ENCODE results near the gene KCNMB1. TPM values are rescaled to one million over a fixed set of nuclear protein-coding genes. Genes with fewer than 3 reads are reported as not detected.
A peak's percentile ranks its signal among the peaks of the same experiment; 100 is the strongest.

KCNMB1 gene
- total RNA-seq, 2 experiments from 2014 or later: 0.05 TPM; not detected in 1

GRCh38 chr5:170368586-170368985 is 20.6 kb downstream of the KCNMB1 start:
- DNase-seq: no peak
- Mint-ChIP-seq H3K27me3 (ENCODE audit: low read depth) (no peaks in the 10 kb centered on the region), H3K9me3 (no peaks in the 10 kb centered on the region), H3K27ac (no peak overlapping the region), H3K36me3 (ENCODE audit: low read depth) (no peaks in the 10 kb centered on the region), H3K4me3 (no peak overlapping the region), H3K4me1 (ENCODE audit: low read depth) (no peaks in the 10 kb centered on the region)
- CTCF ChIA-PET: no interaction called here
- intact Hi-C loops (cut with micrococcal nuclease): no loop called here

- intact Hi-C loops (cut with micrococcal nuclease): no loop called here
- no peak for DNase-seq
- H3K9me3 Mint-ChIP-seq: no peaks in the 10 kb centered on the region
- no peaks in the 10 kb centered on the region for H3K4me1 Mint-ChIP-seq (ENCODE audit: low read depth)
- CTCF ChIA-PET: interaction anchor here (0.7 to 1.4 kb wide), 3 partner anchors 21 to 60 kb away, joined by 3 to 5 read pairs (median 3); no protein-coding TSS in a partner anchor
- no peak overlapping the region for H3K4me3 Mint-ChIP-seq
- no peaks in the 10 kb centered on the region for H3K36me3 Mint-ChIP-seq (ENCODE audit: low read depth)
- H3K27me3 Mint-ChIP-seq (ENCODE audit: low read depth): no peaks in the 10 kb centered on the region
- H3K27ac Mint-ChIP-seq: no peak overlapping the region
Observed at GRCh38 chr5:170366276-170366675, 22.9 kb downstream of the KCNMB1 start.

- intact Hi-C loops (cut with micrococcal nuclease): no loop called here
- no peak overlapping the region for H3K27ac Mint-ChIP-seq
- no peaks in the 10 kb centered on the region for H3K9me3 Mint-ChIP-seq
- no peaks in the 10 kb centered on the region for H3K4me1 Mint-ChIP-seq (ENCODE audit: low read depth)
- no peak overlapping the region for H3K4me3 Mint-ChIP-seq
- no peaks in the 10 kb centered on the region for H3K36me3 Mint-ChIP-seq (ENCODE audit: low read depth)
- no peaks in the 10 kb centered on the region for H3K27me3 Mint-ChIP-seq (ENCODE audit: low read depth)
- DNase-seq: no peak
- CTCF ChIA-PET: interaction anchor here (0.7 to 1.4 kb wide), 2 partner anchors 21 to 61 kb away, joined by 3 read pairs; no protein-coding TSS in a partner anchor
Observed at GRCh38 chr5:170365831-170366230, 23.3 kb downstream of the KCNMB1 start.

- Mint-ChIP-seq H3K27ac (no peak overlapping the region), H3K9me3 (no peaks in the 10 kb centered on the region), H3K27me3 (ENCODE audit: low read depth) (no peaks in the 10 kb centered on the region), H3K36me3 (ENCODE audit: low read depth) (no peaks in the 10 kb centered on the region), H3K4me3 (no peak overlapping the region), H3K4me1 (ENCODE audit: low read depth) (no peaks in the 10 kb centered on the region)
- CTCF ChIA-PET: interaction anchor here (1.1 to 1.4 kb wide), 2 partner anchors 62 to 181 kb away, joined by 3 read pairs; no protein-coding TSS in a partner anchor
- DNase-seq: no peak
- intact Hi-C loops (cut with micrococcal nuclease): no loop called here
Observed at GRCh38 chr5:170365011-170365410, 24.2 kb downstream of the KCNMB1 start.

GRCh38 chr5:170363671-170364070 is 25.5 kb downstream of the KCNMB1 start:
- H3K36me3 Mint-ChIP-seq (ENCODE audit: low read depth): no peaks in the 10 kb centered on the region
- H3K4me3 Mint-ChIP-seq: no peak overlapping the region
- H3K9me3 Mint-ChIP-seq: no peaks in the 10 kb centered on the region
- no peaks in the 10 kb centered on the region for H3K4me1 Mint-ChIP-seq (ENCODE audit: low read depth)
- DNase-seq: no peak
- no peaks in the 10 kb centered on the region for H3K27me3 Mint-ChIP-seq (ENCODE audit: low read depth)
- intact Hi-C loops (cut with micrococcal nuclease): no loop called here
- CTCF ChIA-PET: no interaction called here
- no peak overlapping the region for H3K27ac Mint-ChIP-seq

- no peak overlapping the region for H3K4me3 Mint-ChIP-seq
- CTCF ChIA-PET: no interaction called here
- intact Hi-C loops (cut with micrococcal nuclease): no loop called here
- no peak overlapping the region for H3K27ac Mint-ChIP-seq
- H3K9me3 Mint-ChIP-seq: no peaks in the 10 kb centered on the region
- no peak for DNase-seq
- H3K36me3 Mint-ChIP-seq (ENCODE audit: low read depth): no peaks in the 10 kb centered on the region
- H3K4me1 Mint-ChIP-seq (ENCODE audit: low read depth): no peaks in the 10 kb centered on the region
- no peaks in the 10 kb centered on the region for H3K27me3 Mint-ChIP-seq (ENCODE audit: low read depth)
Observed at GRCh38 chr5:170362656-170363055, 26.5 kb downstream of the KCNMB1 start.

- no peaks in the 10 kb centered on the region for H3K36me3 Mint-ChIP-seq (ENCODE audit: low read depth)
- H3K9me3 Mint-ChIP-seq: no peaks in the 10 kb centered on the region
- H3K4me3 Mint-ChIP-seq: no peak overlapping the region
- intact Hi-C loops (cut with micrococcal nuclease): no loop called here
- no peak for DNase-seq
- CTCF ChIA-PET: interaction anchor here (0.9 to 1.0 kb wide), 2 partner anchors 106 to 151 kb away, joined by 3 to 4 read pairs; no protein-coding TSS in a partner anchor
- H3K27me3 Mint-ChIP-seq (ENCODE audit: low read depth): no peaks in the 10 kb centered on the region
- H3K27ac Mint-ChIP-seq: no peak overlapping the region
- no peaks in the 10 kb centered on the region for H3K4me1 Mint-ChIP-seq (ENCODE audit: low read depth)
Observed at GRCh38 chr5:170362102-170362501, 27.1 kb downstream of the KCNMB1 start.

GRCh38 chr5:170361616-170362015 is 27.6 kb downstream of the KCNMB1 start:
- intact Hi-C loops (cut with micrococcal nuclease): no loop called here
- no peak for DNase-seq
- Mint-ChIP-seq H3K27me3 (ENCODE audit: low read depth) (no peaks in the 10 kb centered on the region), H3K27ac (no peak overlapping the region), H3K4me1 (ENCODE audit: low read depth) (no peaks in the 10 kb centered on the region), H3K9me3 (no peaks in the 10 kb centered on the region), H3K36me3 (ENCODE audit: low read depth) (no peaks in the 10 kb centered on the region), H3K4me3 (no peak overlapping the region)
- CTCF ChIA-PET: interaction anchor here (0.9 to 1.0 kb wide), 2 partner anchors 105 to 151 kb away, joined by 3 to 4 read pairs; no protein-coding TSS in a partner anchor

GRCh38 chr5:170361116-170361515 is 28.1 kb downstream of the KCNMB1 start:
- intact Hi-C loops (cut with micrococcal nuclease): no loop called here
- H3K4me3 Mint-ChIP-seq: no peak overlapping the region
- H3K27ac Mint-ChIP-seq: peak overlapping the region; percentile 35
- no peaks in the 10 kb centered on the region for H3K4me1 Mint-ChIP-seq (ENCODE audit: low read depth)
- H3K27me3 Mint-ChIP-seq (ENCODE audit: low read depth): no peaks in the 10 kb centered on the region
- H3K9me3 Mint-ChIP-seq: no peaks in the 10 kb centered on the region
- CTCF ChIA-PET: interaction anchor here (1.0 kb wide), 1 partner anchor 150 kb away, joined by 3 read pairs; no protein-coding TSS in a partner anchor
- H3K36me3 Mint-ChIP-seq (ENCODE audit: low read depth): no peaks in the 10 kb centered on the region
- no peak for DNase-seq

- Mint-ChIP-seq H3K36me3 (ENCODE audit: low read depth) (no peaks in the 10 kb centered on the region), H3K9me3 (no peaks in the 10 kb centered on the region), H3K4me3 (no peak overlapping the region), H3K4me1 (ENCODE audit: low read depth) (no peaks in the 10 kb centered on the region), H3K27ac (no peak overlapping the region), H3K27me3 (ENCODE audit: low read depth) (no peaks in the 10 kb centered on the region)
- intact Hi-C loops (cut with micrococcal nuclease): no loop called here
- DNase-seq: no peak
- CTCF ChIA-PET: no interaction called here
Observed at GRCh38 chr5:170360709-170361108, 28.5 kb downstream of the KCNMB1 start.

- H3K4me3 Mint-ChIP-seq: no peak overlapping the region
- intact Hi-C loops (cut with micrococcal nuclease): no loop called here
- no peak overlapping the region for H3K27ac Mint-ChIP-seq
Observed at GRCh38 chr5:170357955-170358444, 31.2 kb downstream of the KCNMB1 start.

GRCh38 chr5:170355601-170356098 is 33.5 kb downstream of the KCNMB1 start:
- CTCF ChIA-PET: interaction anchor here (0.8 to 1.2 kb wide), 3 partner anchors 129 to 269 kb away, joined by 3 to 4 read pairs (median 3); no protein-coding TSS in a partner anchor
- Mint-ChIP-seq H3K4me1 (ENCODE audit: low read depth) (no peaks in the 10 kb centered on the region), H3K36me3 (ENCODE audit: low read depth) (no peaks in the 10 kb centered on the region)

More at GRCh38 chr5:170357955-170358444, 31.2 kb downstream of the KCNMB1 start:
- H3K27me3 Mint-ChIP-seq (ENCODE audit: low read depth): peaks cover 4% of the 10 kb centered on the region
- no peaks in the 10 kb centered on the region for H3K36me3 Mint-ChIP-seq (ENCODE audit: low read depth)
- DNase-seq: no peak
- no peaks in the 10 kb centered on the region for H3K9me3 Mint-ChIP-seq
- H3K4me1 Mint-ChIP-seq (ENCODE audit: low read depth): no peaks in the 10 kb centered on the region
- CTCF ChIA-PET: no interaction called here

GRCh38 chr5:170353961-170354360 is 35.2 kb downstream of the KCNMB1 start:
- DNase-seq: no peak
- H3K27ac Mint-ChIP-seq: no peak overlapping the region
- no peak overlapping the region for H3K4me3 Mint-ChIP-seq
- no peaks in the 10 kb centered on the region for H3K9me3 Mint-ChIP-seq
- H3K36me3 Mint-ChIP-seq (ENCODE audit: low read depth): no peaks in the 10 kb centered on the region
- H3K27me3 Mint-ChIP-seq (ENCODE audit: low read depth): peaks cover 8% of the 10 kb centered on the region
- intact Hi-C loops (cut with micrococcal nuclease): no loop called here
- no peaks in the 10 kb centered on the region for H3K4me1 Mint-ChIP-seq (ENCODE audit: low read depth)
- CTCF ChIA-PET: interaction anchor here (1.0 kb wide), 1 partner anchor 130 kb away, joined by 3 read pairs; no protein-coding TSS in a partner anchor

More at GRCh38 chr5:170355601-170356098, 33.5 kb downstream of the KCNMB1 start:
- intact Hi-C loops (cut with micrococcal nuclease): no loop called here
- no peaks in the 10 kb centered on the region for H3K9me3 Mint-ChIP-seq
- no peak overlapping the region for H3K4me3 Mint-ChIP-seq
- no peak for DNase-seq
- H3K27ac Mint-ChIP-seq: no peak overlapping the region
- H3K27me3 Mint-ChIP-seq (ENCODE audit: low read depth): peaks cover 8% of the 10 kb centered on the region
